ENCODE measurements around the gene RAB11A. TPM values are rescaled to one million over a fixed set of nuclear protein-coding genes. Genes with fewer than 3 reads are reported as not detected.

RAB11A gene
- total and polyA plus RNA-seq, 2 of the 13 experiments (the other 11 are each of a cell fraction or from before 2014, with no cell fraction given): 161 to 162 TPM

DNA sequence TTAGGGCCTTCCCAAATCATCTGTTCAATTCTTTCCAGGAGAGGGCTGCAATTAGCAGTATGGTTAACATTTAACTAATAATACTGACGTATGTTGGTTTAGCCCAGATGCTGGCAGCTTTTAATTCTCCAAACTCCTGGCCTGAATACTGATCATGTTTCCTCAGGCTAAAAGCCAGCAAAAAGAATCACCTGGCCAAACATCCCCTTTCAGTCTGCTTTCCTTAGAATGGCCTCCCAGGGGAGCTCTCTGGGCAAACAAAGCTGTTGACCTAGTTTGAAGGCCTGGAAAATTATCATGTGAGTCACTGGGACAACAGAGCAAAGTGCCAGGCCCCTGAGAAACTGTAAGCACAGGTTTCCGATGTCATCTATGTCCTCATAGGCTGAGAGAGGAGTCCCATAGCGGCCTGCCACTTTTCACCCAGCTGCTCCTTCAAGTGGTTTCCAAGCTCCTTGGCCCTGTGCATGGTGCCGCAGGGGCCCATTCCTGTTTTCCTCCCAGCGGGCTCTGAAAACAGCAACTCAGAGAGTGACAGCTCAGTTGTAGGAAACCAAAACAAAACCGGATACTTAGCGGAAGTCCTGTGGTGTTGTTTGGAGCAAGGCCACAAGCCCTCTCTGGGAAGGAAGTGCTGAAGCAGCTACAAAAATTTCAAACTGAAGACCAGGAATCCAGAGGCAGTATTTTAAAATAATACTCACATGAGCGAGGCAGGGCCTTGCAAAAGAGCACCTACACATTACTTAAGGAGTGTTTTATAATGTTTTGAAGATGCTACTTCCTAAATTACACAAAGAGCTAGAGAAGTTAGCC lies 36.5 kb upstream of the RAB11A start (continued):
- TF ChIP-seq, protein P1, sequence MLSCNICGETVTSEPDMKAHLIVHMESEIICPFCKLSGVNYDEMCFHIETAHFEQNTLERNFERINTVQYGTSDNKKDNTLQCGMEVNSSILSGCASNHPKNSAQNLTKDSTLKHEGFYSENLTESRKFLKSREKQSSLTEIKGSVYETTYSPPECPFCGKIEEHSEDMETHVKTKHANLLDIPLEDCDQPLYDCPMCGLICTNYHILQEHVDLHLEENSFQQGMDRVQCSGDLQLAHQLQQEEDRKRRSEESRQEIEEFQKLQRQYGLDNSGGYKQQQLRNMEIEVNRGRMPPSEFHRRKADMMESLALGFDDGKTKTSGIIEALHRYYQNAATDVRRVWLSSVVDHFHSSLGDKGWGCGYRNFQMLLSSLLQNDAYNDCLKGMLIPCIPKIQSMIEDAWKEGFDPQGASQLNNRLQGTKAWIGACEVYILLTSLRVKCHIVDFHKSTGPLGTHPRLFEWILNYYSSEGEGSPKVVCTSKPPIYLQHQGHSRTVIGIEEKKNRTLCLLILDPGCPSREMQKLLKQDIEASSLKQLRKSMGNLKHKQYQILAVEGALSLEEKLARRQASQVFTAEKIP (CRISPR knock-in tag; IDR thresholded peaks at IDR 0.05; ENCODE audit: borderline replicate concordance): no peak
- TF ChIP-seq PCBP1 (IDR thresholded peaks at IDR 0.05; ENCODE audit: borderline replicate concordance, low read depth, low read length): no peak
- no peak for TF ChIP-seq GZF1 (CRISPR knock-in tag; IDR thresholded peaks at IDR 0.05)
- TF ChIP-seq FOXJ3 (CRISPR knock-in tag; IDR thresholded peaks at IDR 0.05; ENCODE audit: borderline replicate concordance): peak; percentile 98
- peak; percentile 28; the same call in 1 of the 2 replicates for TF ChIP-seq ZNF232 (CRISPR knock-in tag; IDR thresholded peaks at IDR 0.05; ENCODE audit: borderline replicate concordance)
- TF ChIP-seq BRCA1 (CRISPR knock-in tag; IDR thresholded peaks at IDR 0.05): no peak
- TF ChIP-seq ZNF674 (CRISPR knock-in tag; IDR thresholded peaks at IDR 0.05; ENCODE audit: low read depth): no peak
- 0 out of 2 replicates have a peak, but pooled peaks have one; percentile 27 for TF ChIP-seq ZNF629 (CRISPR knock-in tag; conservative IDR thresholded peaks at IDR 0.05)
- peak; percentile 58; the same call in 1 of the 2 replicates for TF ChIP-seq THAP11 (CRISPR knock-in tag; IDR thresholded peaks at IDR 0.05)
- TF ChIP-seq RBFOX2 (IDR thresholded peaks at IDR 0.05; ENCODE audit: low read depth, low read length): peak; percentile 31; the same call in 1 of the 2 replicates
- TF ChIP-seq HOXD1 (CRISPR knock-in tag; IDR thresholded peaks at IDR 0.05): 0 out of 2 replicates have a peak, but pooled peaks have one; percentile 56
- TF ChIP-seq, protein P2, sequence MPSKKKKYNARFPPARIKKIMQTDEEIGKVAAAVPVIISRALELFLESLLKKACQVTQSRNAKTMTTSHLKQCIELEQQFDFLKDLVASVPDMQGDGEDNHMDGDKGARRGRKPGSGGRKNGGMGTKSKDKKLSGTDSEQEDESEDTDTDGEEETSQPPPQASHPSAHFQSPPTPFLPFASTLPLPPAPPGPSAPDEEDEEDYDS (CRISPR knock-in tag; IDR thresholded peaks at IDR 0.05): 0 out of 2 replicates have a peak, but pooled peaks have one; percentile 37
- TF ChIP-seq ZSCAN29 (CRISPR knock-in tag; conservative IDR thresholded peaks at IDR 0.05): peak; percentile 92
- peak; percentile 42 for TF ChIP-seq ZMYM2 (CRISPR knock-in tag; IDR thresholded peaks at IDR 0.05)
- TF ChIP-seq ZNF33B (CRISPR knock-in tag; IDR thresholded peaks at IDR 0.05): no peak
- TF ChIP-seq MXI1 (IDR thresholded peaks at IDR 0.05; ENCODE audit: borderline replicate concordance, low read depth, low read length): 0 out of 3 replicates have a peak, but pooled peaks have one; percentile 14
- TF ChIP-seq ZNF772 (CRISPR knock-in tag; IDR thresholded peaks at IDR 0.05): peak; percentile 79; the same call in 1 of the 2 replicates
- 0 out of 2 replicates have a peak, but pooled peaks have one; percentile 63 for TF ChIP-seq SRY (CRISPR knock-in tag; IDR thresholded peaks at IDR 0.05)
- TF ChIP-seq ZNF207 (IDR thresholded peaks at IDR 0.05; ENCODE audit: borderline replicate concordance): no peak
- TF ChIP-seq DDIT3 (CRISPR knock-in tag; IDR thresholded peaks at IDR 0.05): no peak
- peak; percentile 89 for TF ChIP-seq CREM (IDR thresholded peaks at IDR 0.05)
- TF ChIP-seq CREM (CRISPR knock-in tag; IDR thresholded peaks at IDR 0.05): no peak
- no peak for TF ChIP-seq ZNF354B (CRISPR knock-in tag; IDR thresholded peaks at IDR 0.05)
- peak; percentile 76; the same call in 1 of the 2 replicates for TF ChIP-seq TP53 (CRISPR knock-in tag; conservative IDR thresholded peaks at IDR 0.05)
- TF ChIP-seq ZBTB8A (CRISPR knock-in tag; IDR thresholded peaks at IDR 0.05; ENCODE audit: borderline replicate concordance, low read depth): peak; percentile 73; the same call in 1 of the 2 replicates
- peak; percentile 84 for TF ChIP-seq ASH2L (IDR thresholded peaks at IDR 0.05; ENCODE audit: insufficient read length, low read depth, low read length)
- peak; percentile 55 for TF ChIP-seq SKI (IDR thresholded peaks at IDR 0.05; ENCODE audit: partially characterized antibody)
- TF ChIP-seq HNRNPH1 (optimal IDR thresholded peaks at IDR 0.05; ENCODE audit: low read depth, low read length): no peak
- peak; percentile 54; the same call in 1 of the 2 replicates for TF ChIP-seq NFYC (CRISPR knock-in tag; IDR thresholded peaks at IDR 0.05)
- no peak for TF ChIP-seq ATF1 (CRISPR knock-in tag; IDR thresholded peaks at IDR 0.05)
- 0 out of 2 replicates have a peak, but pooled peaks have one; percentile 16 for TF ChIP-seq KMT2B (CRISPR knock-in tag; IDR thresholded peaks at IDR 0.05)

All from HepG2 (cell line).